ENCODE measurements around the gene LY6G5C.

The LY6G5C gene

DNA sequence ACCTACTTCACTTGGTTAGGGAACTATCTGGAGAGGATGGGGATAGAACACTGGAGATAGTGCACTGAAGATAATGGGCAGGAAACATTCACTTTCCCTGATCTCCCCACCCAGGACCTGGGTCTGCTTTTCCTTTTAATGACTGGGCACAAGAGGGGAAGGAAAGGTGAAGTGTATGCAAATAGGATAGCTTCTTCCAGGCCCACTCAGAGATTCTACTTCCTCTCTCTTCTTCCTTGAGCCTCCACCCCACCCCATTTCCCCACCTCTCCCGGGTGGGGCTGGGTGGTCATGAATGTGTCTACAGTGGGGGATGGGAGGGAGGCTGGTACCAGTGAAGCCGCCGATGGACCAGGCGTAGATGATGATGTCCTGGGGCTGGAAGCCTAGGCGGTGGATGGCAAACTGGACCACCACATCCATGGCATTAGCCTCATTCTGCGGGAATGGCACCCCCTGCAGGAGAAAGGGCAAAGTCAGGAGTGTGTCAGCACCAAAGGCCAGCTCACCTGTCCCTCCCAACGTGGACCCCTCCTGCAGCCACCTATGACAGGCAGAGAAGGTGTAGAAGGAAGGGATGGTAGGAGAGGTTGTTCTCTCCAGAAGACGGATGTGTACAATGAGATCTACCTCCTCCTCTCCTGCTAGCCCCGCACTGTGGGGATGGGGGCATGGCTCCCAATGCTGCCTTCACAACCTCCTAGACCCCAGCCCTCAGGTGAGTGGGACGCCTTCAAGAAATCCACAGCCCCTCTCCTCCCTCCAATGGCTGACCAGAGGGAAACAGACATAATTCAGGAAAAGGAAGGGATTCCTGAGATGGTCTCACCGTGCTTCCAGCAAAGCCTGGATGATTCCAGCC, 8.6 kb upstream of the LY6G5C start:
- POLR2A ChIA-PET (ENCODE audit: low non-redundant PET), result no interaction called here
- DNase-seq (ENCODE audit: low spot score), result no peak
- CTCF ChIA-PET, result interaction anchor here (0.6 kb wide), 1 partner anchor 10 kb away, joined by 3 read pairs; no protein-coding TSS in a partner anchor
- TF ChIP-seq, protein P1, sequence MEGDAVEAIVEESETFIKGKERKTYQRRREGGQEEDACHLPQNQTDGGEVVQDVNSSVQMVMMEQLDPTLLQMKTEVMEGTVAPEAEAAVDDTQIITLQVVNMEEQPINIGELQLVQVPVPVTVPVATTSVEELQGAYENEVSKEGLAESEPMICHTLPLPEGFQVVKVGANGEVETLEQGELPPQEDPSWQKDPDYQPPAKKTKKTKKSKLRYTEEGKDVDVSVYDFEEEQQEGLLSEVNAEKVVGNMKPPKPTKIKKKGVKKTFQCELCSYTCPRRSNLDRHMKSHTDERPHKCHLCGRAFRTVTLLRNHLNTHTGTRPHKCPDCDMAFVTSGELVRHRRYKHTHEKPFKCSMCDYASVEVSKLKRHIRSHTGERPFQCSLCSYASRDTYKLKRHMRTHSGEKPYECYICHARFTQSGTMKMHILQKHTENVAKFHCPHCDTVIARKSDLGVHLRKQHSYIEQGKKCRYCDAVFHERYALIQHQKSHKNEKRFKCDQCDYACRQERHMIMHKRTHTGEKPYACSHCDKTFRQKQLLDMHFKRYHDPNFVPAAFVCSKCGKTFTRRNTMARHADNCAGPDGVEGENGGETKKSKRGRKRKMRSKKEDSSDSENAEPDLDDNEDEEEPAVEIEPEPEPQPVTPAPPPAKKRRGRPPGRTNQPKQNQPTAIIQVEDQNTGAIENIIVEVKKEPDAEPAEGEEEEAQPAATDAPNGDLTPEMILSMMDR (conservative IDR thresholded peaks at IDR 0.05; ENCODE audit: low read depth), result no peak; the same call in 1 of the 2 replicates
- peak overlapping the region; percentile 52 for H3K27ac ChIP-seq

DNA sequence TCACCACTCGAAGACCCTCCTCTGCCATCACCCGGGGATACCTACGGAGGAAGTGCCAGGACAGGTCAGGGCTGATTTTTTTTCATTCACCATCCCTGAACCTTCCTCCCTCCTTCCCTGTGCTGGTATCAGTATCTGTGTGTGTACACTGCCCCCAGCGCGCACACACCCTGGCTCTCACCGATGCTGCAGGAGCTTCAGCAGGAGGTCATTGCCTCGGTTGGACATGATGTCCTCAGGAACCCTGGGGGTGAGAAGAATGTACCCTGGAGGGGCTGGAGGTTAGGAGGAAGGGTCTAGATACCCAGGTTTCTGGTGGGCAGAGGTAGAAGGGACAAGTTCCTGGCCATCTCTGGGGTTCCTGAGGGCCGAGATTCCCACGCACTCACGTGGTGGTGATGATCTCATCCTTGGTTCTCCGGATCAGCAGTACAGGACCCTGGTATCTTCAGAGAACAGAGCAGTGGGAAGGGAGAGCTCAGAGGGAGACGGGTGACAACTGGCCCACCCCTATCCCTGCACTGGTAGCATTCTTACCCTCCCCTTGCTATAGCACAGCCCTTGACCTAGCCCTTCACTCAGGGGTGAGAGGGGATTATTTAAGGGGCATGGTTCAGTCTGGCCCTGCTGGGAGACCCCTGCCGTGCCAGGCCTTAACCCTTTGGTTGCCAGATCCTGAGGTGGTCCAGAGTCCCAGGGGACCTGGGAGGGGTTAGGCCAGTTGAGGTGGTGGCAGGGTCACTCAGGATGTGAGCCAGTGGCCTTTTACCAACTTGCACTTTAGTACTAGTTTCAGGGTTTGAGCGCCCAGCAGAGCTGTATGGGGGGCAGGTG, 7.2 kb upstream of the LY6G5C start:
- DNase-seq (ENCODE audit: low spot score), result no peak
- TF ChIP-seq, protein P1 (conservative IDR thresholded peaks at IDR 0.05; ENCODE audit: low read depth), result no peak
- POLR2A ChIA-PET (ENCODE audit: low non-redundant PET), result interaction anchor here (0.6 kb wide), 1 partner anchor 292 kb away, joined by 5 read pairs; no protein-coding TSS in a partner anchor
- peak overlapping the region; percentile 5 for H3K27ac ChIP-seq
- CTCF ChIA-PET, result no interaction called here

DNA sequence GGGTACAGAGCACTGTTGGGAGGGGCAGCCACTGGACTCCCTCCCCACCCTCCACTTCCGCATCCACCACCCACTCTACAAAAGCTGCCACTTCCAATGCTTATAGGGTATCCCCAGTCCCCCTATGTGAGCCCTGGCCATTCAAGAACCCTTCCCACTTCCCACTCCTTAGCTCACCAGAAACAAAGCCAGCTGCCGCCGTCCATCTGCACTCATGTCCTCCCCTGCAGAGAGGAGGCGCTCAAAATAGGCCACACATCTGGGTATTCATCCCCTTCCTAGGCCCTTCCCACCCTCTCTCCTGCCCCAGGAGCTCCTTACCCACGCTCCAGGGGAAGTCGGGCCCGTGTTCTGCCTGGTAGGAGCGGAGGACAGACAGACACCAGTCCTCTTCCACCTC, 6.5 kb upstream of the LY6G5C start:
- ChIA-PET POLR2A (ENCODE audit: low non-redundant PET) (interaction anchor here (0.6 kb wide), 1 partner anchor 293 kb away, joined by 5 read pairs; no protein-coding TSS in a partner anchor), CTCF (no interaction called here)
- TF ChIP-seq, protein P1 (conservative IDR thresholded peaks at IDR 0.05; ENCODE audit: low read depth), result no peak
- no peak for DNase-seq (ENCODE audit: low spot score)
- H3K27ac ChIP-seq, result peak overlapping the region; percentile 5; the same call in 1 of the 2 replicates

DNA sequence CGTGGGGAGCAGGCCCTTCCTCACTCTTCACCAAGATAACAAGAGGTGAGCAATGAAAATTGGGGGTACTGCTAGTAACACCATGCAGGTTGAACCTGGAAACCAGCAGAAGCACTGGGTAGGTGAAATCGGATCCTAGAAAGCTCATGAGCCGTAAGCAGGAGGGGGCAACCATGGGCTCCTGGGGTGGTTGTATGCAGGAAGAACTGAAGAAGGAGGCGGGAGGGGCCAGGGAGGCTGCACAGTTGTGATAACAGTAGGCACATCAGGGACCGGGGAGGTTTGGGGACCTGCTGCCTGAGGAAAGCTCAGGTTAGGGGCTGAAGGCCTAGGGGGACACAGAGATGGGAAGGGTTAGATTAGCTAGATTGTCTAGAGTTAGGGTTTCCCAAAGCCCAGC, 5.6 kb upstream of the LY6G5C start:
- DNase-seq (ENCODE audit: low spot score), result no peak
- CTCF ChIA-PET, result no interaction called here
- POLR2A ChIA-PET (ENCODE audit: low non-redundant PET), result no interaction called here
- TF ChIP-seq, protein P1 (conservative IDR thresholded peaks at IDR 0.05; ENCODE audit: low read depth), result no peak
- H3K27ac ChIP-seq, result peak overlapping the region; percentile 20; the same call in 1 of the 2 replicates

DNA sequence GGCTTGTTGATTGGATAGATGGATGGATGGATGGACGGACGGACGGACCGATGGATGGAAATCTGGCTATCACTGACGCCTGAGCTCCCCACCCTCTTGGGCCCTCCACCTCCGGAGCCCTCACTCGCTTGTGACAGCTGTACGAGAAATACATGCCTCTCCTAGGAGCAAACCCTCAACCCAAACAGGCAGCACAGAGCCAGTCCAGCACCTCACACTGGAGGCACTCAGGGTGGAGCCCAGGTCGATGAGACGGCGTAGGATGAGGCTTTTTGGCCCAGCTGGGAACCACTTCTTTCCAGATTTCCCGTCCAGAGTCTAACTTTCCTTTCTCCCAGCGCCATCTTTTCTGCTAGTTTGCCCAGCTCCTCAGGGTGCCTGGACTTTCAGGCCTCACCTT, 2.7 kb upstream of the LY6G5C start:
- CTCF ChIA-PET, result no interaction called here
- TF ChIP-seq, protein P1 (conservative IDR thresholded peaks at IDR 0.05; ENCODE audit: low read depth), result no peak
- POLR2A ChIA-PET (ENCODE audit: low non-redundant PET), result no interaction called here
- peak overlapping the region; percentile 36 for H3K27ac ChIP-seq
- DNase-seq (ENCODE audit: low spot score), result no peak

DNA sequence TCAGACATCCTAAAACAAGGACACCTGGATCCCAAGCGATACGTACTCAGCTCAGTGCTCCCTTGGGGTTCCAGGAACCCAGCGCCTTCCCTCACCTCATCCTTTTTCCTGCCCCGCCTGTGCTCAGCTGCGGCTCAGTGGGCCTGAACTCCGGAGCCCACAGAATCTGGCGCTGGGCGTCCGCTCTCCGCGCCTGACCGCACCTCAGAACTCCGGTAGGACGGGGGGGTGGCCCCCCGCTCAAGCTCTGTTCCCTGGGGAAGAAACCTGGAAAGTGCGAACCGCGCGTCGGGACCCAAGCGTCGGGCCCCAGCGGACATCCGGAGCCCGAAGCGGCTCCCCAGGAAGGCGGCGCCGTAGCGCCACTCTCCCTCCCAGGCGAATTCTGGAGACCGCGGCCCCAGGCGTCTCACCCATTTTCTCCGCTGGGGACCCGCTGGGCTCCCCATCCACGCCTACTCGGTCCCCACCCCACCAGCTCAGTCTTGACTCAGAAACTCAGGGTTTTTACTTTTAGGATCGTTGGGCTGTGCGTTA, 336 bp upstream of the LY6G5C start:
- peak overlapping the region; percentile 82 for H3K27ac ChIP-seq
- peak; percentile 43 for DNase-seq (ENCODE audit: low spot score)
- ChIA-PET POLR2A (ENCODE audit: low non-redundant PET) (interaction anchor here (0.7 kb wide), 1 partner anchor 179 kb away, joined by 3 read pairs; no protein-coding TSS in a partner anchor), CTCF (interaction anchor here (0.6 to 1.4 kb wide), 9 partner anchors 10 to 243 kb away, joined by 3 to 8 read pairs (median 4); no protein-coding TSS in a partner anchor)
- TF ChIP-seq, protein P1 (conservative IDR thresholded peaks at IDR 0.05; ENCODE audit: low read depth), result no peak
